Stimulated activated CD8-positive, alpha-beta memory T cell treated with anti-CD3 and anti-CD28 coated beads, Interleukin-15, amount 100 ng/mL, for 48 hours (primary cell): ENCODE data around the gene RNF44.
A peak's percentile ranks its signal among the peaks of the same experiment; 100 is the strongest.

ENCODE experiments used
- DNase-seq, 2 donors: peaks; one replicate each; pipeline ENCODE4 v3.0.0-alpha.2; 2020; ENCODE audit warnings: low read depth in 2 of 2

Gene RNF44

DNA sequence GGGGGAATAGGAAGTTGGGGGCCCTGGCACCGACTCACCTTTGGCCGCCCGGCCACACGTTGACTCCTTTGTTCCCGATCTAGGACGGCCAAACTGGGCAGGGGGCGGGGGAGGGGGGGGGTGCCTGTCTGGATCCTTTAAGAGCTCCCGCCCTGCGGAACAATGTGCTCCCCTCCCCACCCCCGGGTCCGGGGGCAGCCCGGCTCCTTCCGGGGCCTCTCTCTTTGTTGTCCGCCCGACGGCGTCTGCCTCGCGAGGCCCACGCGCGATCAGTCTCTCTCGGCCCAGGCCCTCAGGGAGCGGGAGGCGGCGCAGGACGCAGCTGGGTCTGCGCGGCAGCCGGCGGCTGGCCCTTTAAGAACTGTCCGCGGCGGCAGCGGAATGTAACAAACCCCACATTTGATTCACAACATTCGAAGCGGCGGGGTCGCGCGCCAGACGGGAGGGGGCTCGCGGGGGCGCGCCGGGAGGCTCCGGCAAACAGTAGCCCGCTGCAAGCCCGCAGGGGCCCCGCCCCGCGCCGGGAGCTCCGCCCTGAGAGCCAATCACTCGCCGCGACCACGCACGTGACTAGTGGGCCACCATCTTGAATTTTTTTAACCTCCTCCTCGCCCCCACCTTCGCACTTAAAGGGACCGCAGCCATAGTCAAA is at the start of gene RNF44:
Gene RNF44 (minus strand): TSS at position 501 of the 652 bp plus-strand sequence. CDS start 4,930 bp downstream, outside the sequence.
- DNase-seq = peak; percentile 98 to 99

DNA sequence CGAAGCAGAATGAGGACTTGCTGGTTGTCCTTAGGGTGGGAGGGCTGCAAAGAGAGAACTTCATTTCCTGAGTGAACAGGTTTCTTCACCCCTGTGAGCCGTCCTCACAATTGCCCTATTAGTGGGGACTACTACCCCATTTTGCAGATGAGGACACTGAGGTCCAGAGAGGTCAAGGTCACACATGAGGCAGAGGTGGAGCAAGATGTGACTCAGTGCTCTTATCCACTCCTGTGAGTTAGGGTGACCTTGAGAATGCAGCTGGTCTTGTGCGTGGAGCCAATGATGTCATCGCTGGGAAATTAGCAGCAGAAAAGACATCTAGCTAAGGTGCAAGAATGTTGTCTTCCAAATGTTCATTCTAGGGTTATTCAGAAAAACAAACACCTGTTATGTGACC is 45.9 kb upstream of the RNF44 start:
- no peak for DNase-seq

- DNase-seq = no peak
These were observed 44.2 kb upstream of the RNF44 start for GRCh38 chr5:176581361-176581760.

DNA sequence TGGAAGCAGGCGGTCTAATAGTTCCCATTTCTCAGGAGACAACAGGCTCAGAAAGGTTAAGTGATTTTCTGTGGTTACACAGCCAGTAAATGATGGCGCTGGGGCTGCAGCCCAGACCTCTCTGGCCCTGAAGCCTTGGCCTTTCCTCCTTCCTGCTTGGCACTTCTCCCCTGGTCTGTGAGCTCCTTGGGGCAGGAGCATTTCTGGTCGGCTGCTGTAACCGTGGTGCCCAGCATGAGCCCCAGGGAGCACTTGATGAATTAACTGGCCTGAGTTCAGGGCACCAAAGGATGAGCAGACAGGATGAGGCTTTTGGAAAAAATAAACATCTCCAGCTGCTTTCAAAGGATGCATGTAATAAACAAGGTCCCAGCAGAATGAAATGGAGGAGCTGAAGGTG is 42.1 kb upstream of the RNF44 start:
- no peak for DNase-seq

DNA sequence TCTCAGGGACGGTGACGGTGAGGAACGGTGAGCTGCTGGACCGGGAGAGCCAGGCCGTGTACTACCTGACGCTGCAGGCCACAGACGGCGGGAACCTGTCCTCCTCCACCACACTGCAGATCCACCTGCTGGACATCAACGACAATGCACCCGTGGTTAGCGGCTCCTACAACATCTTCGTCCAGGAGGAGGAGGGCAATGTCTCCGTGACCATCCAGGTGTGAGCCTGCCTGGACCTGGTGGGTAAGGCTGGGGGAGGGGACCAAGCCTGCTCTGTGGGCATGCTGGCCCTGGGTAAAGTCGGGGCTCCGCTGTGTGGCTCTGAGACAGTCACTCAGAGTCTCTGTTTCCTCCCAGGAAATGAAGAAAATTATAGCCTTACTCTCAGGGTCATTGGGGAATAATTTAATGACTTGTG is 41.2 kb upstream of the RNF44 start:
- no peak for DNase-seq

DNA sequence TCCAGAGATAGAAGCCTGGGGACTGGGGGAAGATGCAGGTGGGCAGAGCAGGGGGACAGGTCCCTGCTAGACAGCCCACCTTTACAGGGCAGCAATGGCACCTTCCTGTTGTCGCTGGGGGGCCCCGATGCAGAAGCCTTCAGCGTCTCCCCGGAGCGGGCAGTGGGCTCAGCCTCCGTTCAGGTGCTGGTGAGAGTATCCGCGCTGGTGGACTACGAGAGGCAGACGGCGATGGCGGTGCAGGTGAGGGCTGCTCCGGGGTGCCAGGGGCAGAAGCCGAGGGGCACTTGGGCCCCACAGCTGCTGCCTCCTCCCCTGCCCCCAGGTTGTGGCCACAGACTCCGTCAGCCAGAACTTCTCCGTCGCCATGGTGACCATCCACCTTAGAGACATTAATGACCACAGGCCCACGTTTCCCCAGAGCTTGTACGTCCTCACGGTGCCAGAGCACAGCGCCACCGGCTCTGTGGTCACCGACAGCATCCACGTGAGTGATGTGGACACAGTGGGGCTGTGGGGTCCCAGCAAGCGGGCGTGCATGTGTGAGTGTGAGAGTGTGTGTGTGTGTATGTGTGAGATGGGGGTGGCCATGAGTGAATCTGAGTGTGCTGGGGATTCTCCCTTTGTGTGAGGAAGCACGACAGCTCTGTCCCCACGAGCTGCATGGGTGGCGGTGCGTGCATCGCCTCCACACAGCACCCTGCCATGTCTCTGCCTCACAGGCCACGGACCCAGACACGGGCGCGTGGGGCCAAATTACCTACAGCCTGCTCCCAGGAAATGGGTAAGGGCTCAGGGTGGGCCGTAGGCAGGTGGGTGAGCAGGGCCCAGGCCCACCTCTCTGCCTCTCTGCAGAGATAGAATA is 40.3 kb upstream of the RNF44 start:
- no peak for DNase-seq

- no peak for DNase-seq
These were observed 38.6 kb upstream of the RNF44 start for GRCh38 chr5:176575488-176576422.

GRCh38 chr5:176575066-176575465 is 37.9 kb upstream of the RNF44 start:
- DNase-seq = no peak

- DNase-seq = no peak
These were observed 37.0 kb upstream of the RNF44 start for GRCh38 chr5:176574297-176574591.

DNA sequence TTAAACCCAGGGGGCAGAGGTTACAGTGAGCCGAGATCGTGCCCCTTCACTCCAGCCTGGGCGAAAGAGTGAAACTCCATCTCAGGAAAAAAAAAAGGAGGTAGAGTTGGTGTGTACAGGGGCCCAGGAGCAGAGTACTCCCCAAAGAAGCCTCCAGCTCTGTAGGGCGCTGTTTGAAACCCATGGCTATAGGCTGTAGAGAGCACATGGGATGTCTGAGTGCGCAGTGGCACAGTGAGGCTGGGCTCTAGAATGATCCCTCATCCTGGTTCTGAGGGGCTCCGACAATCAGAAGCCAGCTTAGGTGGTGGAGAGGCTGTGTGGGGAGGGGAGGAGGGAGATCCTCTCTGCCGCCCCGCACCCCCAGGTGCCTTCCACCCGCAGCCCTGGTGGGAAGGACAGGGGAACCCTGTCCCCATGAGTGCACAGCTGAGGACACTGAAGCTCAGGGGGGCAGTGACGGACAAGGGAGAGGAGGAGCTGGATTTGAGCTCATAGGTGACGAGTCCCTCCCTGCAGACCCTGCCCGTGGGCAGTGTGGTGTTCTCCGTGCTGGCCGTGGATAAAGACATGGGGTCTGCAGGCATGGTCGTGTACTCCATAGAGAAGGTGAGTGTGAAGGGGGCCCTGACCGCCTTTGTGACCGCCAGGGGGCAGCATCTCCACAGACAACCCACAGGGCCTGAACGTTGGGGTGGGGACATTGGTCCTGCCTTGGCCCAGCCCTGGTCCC is 36.5 kb upstream of the RNF44 start:
- peak; percentile 45 to 50 for DNase-seq

DNA sequence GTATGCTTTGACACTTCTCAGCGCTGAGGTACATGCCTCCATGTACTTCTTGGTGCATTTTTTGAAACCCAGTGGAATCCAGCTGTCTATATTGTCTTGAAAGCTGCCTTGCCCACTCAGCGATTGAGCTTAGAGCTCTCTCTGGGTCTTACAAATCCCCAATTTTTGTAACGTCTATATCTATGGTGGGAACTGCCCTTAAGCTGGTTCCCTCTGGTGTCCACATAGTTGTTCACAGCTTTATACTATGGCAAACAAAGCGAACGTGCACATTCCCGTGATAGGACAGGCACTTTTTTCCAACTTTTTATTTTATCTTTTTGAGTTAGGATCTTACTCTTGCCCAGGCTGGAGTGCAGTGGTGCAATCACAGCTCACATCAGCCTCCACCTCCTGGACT is 32.8 kb upstream of the RNF44 start:
- DNase-seq = no peak

DNA sequence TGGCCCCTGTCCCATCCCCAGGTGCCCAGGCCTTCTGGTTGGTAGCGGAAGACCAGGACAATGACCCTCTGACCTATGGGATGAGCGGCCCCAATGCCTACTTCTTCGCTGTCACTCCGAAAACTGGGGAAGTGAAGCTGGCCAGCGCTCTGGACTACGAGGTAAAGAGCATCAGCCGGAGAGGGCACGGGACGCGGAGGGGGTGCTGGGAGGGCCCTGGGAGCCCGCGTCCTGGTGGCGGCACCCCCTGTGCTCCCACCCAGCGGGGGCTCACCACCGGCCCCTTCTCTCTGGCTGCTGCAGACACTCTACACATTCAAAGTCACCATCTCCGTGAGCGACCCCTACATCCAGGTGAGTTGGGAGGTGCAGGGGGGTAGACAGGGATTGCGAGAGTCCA is 31.5 kb upstream of the RNF44 start:
- DNase-seq = no peak

DNA sequence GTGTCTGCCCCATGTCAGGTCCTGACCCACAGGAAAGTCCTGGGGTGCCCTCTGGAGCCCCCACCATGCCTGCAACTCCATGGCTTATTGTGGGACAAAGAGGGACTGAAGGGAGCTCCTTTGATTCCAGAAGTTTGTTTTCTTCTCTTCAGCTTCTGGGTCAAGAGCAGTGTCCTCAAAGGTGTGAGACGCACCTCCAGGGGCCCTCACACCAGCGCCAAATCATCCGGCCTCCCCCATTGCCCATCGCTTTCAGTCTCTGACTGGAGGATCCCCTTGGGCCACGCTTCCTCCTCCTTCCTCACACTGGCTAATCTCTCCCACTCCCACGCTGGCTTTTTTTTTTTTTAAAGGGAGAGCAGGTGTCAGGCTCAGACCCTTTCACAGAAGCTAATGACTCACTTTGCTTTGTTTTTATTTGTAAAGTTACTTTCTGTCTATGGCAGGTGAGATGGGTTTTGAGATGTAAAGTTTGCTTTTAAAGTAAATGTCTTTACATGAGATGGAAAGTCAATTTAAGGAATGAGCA is 28.6 kb upstream of the RNF44 start:
- no peak for DNase-seq

- no peak for DNase-seq
These were observed 26.8 kb upstream of the RNF44 start for GRCh38 chr5:176564002-176564401.

DNA sequence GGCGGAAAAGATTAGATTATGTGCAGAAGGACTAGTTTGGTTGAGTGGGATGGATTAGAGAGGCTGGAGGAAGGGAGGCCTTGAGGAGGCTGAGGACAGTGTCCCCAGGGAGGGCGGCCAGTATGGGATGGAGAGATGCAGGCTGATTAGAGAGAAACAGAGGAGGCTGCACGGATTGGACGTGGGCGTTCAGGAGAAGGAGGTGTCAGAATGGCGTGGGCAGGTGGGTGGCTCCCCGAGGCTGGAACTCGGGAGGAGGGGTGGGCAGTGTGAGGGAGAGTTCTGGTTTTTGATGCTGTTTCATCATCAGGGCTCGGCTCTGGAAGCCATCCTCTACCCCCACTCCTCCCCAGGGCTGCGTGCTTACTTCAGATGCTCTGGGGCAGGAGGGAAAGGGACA is 25.0 kb upstream of the RNF44 start:
- DNase-seq = no peak

- DNase-seq = no peak
These were observed 24.1 kb upstream of the RNF44 start for GRCh38 chr5:176561259-176561658.

- no peak for DNase-seq
These were observed 23.2 kb upstream of the RNF44 start for GRCh38 chr5:176560364-176560763.

DNA sequence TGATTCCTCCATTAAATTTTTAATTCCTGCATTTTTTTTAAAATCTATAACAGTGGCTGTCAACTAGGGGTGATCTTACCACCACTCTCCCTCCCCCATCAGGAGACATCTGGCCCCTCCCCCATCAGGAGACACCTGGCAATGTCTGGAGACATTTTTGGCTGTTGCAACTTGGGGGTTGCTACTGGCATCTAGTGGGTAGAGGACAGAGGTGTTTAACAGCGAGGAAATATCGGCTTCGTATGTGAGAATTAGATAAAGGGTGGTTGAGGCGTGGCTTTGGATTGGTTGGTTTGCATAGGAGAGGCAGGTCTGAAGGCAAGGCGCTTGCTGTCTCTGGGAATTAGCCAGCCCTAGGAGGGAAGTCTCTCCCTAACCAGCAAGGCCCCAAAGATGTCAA is 22.5 kb upstream of the RNF44 start:
- no peak for DNase-seq

- no peak for DNase-seq
These were observed 20.6 kb upstream of the RNF44 start for GRCh38 chr5:176557846-176558245.

DNA sequence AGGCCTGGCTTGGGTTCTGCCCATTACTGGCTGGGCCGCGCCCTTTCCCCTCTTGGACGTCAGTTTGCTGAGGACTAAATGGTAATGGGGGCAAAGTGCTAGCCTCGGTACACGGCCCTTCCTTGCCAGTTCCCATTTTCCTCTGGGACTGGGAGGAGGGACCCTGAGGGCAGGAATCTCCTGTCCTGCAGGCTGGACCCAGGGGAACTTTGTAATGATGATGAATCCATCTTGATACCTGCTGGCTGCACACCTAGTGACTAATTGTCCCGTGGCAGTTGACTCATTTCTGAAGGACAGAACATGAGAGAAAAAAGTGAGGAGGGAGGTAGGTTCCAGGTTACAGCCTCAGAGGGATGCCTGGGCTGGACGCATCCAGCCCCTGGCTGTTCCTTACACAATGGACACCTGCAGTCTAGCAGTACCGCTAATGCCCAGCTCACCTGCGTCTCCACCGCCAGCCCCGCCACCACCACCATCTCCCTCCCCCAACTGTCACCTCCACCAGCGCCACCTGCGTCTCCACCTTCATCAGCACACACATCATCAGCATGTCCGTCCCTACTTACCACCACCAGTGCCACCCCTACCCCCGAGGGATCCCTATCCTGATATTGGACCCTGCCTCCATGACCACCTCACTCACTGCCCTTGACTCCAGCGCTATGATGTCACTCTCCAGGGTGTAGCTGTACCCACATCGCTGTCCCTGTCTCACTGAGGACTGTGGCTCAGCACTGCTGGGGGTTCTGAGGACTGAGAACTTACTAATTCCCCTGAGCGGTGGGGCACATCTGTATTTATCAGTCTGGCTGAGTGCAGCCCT is 16.3 kb upstream of the RNF44 start:
- DNase-seq = no peak
